GM19452 (cell line): ENCODE data around the gene CA5A.
"Not testable (repeated sequence)": the region's sequence is repeated elsewhere in the genome, so short reads cannot be mapped to it uniquely, and the experiment has no call there.

Experiments
- ATAC-seq: cut with Tn5 transposase; IDR thresholded peaks from one replicate; pipeline ENCODE4 v1.9.1; 2021; ENCODE audit not compliant: unreplicated experiment

The CA5A gene

DNA sequence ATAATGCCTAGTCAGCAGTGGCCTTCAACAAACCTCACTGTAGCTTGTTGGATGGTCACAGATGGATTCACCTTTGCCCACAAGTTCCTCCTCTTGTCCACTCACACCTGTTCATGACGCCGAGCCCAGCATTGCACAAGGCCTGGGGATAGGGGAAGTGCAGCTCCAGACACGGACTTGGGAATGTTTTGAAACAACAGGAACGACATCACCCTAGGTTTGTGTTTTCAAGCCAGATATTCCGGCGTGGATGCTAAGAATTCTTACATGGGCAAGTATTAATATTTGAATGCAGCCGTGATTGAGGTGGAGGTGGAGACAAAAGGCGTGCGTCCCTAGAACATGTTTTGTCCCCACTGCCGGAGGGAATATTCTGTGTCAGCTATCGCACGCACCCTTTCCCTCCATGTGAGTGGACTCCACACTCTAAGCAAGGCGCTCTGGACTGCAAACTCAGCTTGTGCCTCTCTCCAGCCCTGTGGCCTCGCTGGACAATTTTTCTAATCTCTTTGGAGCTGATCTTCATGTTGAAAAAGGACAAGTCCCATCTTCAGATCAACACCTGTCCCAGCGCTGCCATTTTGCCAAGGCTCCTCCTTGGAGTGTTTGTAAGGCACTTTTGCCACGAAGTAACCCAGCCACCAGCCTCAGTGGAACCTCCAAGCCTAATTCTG lies 12.9 kb upstream of the CA5A start:
- no peak for ATAC-seq

DNA sequence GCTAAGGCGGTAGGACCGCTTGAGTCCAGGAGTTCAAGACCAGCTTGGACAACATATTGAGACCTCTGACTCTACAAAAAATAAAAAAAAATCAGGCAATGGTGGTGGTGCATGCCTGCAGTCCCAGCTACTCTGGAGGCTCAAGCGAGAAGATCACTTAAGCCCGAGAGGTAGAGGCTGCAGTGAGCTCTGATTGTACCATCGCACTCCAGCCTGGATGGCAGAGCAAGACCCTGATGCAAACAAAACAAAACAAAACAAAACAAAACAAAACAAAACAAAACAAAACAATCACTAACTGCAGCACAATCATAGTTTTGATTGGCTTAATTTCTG lies 12.4 kb upstream of the CA5A start:
- ATAC-seq, result no peak

DNA sequence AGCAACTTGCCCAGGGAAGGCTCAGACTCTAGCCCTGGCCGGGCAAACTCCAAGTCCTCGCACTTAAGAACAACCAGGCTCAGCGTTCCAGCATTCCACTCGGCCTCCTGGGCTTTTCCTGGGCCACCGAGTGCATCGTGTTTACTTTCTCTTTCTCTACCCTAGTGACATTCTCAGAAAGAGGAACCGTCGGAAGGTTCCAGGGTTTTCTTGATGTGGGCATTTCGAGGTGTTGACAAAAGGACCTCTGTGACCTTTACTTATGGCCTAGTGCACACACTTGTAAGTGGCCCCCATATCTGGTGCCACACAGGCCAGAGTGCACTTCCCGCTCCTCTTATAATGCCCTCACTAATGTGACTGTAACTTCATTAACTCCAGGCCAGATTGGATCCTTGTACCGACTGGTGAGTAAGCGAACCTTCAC lies 11.8 kb upstream of the CA5A start:
- ATAC-seq, result no peak

DNA sequence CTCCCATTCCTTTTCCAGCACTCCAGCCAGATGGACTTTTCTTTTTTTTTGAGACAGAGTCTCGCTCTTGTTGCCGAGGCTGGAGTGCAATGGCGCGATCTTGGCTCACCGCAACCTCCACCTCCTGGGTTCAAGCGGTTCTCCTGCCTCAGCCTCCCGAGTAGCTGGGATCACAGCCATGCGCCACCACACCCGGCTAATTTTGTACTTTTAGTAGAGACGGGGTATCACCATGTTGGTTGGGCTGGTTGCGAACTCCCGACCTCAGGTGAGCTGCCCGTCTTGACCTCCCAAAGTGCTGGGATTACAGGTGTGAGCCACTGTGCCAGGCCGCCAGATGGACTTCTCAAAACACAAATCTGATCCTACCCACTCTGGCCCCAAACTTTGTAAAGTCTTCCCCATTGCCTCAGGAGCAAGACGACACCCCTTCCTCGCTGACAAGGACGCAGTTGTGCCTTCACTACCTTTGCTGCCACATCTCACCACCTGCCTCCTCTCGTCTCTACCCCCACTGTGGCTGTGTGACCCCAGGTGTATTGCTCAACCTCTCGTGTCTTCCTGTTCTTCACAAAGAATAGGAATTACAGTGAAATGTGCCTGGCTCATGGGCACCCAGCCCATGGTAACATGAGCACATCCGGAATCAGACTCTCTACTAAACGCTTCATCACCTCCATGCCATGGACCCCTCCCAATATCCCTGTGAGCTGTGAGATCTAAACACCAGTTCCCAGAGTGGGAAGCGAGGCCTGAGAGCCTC lies 11.2 kb upstream of the CA5A start:
- ATAC-seq, result no peak

DNA sequence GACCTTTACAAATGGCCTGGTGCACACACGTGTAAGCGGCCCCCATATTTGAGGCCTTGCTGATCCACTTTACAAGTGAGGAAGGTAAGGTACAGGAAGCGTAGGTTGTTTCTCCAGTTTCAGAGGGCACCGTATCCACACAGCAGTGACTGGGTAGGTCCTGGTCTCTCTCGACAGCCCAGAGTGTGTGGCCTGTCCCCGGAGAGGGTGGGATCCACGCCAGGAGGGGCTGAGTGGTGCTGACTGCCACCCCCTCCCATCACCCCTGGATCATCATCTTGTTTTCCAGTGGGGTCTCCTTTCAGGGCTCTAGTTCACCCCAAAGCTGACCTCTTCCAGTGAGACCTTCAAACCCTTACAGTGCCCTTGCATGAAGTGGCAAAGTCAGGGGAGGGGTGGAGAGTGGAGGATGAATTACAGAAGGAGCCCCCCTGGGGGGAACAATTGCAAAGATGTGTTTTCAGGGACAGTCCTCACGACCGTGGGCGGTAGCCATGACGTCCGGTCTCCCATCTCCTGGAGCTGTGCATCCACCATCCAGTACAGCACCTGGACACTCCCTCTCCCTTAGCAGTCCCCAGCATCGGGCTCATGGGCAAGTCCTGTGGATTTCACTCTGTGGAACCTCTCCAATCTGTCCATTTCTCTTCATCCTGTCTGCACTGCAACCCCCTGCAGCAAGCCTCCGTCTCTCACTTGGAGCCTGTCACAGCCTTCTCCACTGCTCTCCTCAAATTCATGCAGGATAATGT lies 10.4 kb upstream of the CA5A start:
- ATAC-seq, result no peak

DNA sequence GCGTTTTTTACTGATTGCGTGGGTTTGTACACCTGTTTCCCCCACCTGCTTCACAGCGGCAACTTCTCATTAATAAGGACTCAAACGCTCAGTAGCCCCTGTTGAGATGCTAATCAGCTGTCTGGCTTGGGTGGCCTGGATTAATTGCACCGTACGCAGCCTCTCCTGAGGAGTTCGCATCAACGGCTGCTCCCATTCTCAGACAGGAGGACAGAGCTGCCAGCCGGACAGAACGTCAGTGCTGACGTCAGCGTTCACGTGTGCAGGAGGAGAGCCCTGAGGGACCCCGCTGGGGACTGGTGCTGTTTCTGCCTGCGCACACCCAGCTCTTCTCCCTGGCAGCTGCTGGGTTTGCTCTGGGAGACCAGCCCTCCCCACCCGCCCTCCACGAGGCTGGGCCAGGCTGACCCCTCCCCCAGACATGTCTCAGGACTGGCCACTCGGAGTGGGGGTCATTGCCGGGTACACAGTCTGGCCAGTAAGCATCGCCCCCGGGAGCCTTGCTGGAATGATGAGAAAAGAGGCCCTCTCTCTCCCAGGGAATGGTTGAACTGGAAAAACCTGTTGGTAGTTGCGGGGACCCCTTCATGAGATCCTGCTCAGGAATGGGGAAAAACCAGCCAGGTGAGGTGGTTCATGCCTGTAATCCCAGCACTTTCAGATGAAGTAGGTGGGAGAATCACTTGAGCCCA lies 9.2 kb upstream of the CA5A start:
- ATAC-seq, result no peak

DNA sequence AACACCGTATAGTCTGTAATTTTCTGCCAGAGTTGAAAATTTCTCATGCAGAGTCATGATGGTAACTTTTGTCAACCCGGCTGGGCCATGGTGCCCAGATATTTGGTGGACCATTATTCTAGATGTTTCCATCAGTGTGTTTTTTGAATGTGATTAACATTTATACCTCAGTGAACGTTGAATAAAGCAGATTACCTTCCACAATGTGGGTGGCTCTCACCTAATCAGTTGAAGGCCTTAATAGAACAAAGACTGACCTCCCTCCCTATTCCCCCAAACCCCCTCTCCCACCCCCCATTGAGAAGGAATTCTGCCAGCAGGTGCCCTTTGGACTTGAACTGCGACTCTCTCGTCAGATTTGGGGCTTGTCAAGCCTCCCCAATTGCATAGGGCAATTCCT lies 6.4 kb upstream of the CA5A start:
- ATAC-seq, result no peak

DNA sequence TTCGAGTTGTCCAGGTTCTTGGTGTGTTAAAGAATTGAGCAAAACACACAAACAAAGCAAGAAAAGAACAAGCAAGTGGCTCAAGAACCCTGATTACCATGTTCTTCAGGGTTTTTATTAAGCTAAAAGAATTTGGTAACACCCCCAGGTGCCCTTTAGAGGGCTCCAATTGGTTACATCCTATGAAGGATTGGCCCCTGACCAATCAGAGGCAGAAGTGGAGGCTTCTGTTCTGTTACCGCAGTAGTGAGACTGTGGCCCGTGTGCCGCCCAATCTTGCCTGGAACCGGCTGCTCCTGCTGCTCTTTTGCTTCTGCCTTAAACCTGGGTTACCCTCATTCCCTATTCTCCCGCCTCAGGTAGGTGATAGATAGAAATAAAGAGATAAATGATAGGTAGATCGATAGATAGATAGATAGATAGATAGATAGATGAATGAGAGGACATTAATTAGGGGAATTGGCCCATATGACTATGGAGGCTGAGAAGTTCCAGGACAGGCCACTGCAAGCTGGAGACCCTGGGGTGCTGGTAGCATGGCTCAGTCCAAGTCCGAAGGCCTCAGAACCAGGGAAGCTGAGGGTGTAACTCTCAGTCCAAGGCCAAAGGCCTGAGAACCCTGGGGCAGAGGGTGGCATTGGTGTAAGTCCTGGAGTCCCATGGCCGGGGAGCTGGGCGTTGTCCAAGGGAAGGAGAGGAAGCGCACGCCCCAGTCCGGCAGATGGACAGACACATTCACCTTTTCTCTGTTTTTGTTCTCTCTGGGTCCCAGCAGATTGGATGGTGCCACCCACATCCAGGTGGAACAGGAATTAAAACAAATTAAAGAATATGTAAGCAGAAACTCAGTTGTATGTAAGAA lies 3.5 kb upstream of the CA5A start:
- ATAC-seq, result no peak

DNA sequence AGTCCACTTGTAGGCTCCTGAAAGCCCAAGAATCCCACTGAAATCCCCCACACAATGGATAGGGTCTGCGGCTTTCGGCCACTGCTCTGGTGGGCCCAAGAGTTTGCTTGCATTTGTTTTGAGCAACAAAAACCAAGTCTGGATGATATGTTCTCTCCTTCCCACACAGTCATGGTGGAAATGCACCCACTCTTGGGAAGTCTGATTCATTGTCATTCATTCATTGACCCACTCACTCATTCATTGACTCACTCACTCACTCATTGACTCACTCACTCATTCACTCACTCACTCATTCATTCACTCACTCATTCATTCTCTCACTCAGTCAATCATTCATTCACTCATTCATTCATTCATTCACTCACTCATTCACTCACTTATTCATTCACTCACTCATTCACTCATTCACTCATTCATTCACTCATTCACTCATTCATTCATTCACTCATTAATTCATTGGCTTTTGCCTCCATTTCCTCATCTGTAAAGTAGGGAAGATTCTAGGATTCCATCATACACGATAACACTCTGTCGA lies 2.2 kb upstream of the CA5A start:
- ATAC-seq, result no peak

DNA sequence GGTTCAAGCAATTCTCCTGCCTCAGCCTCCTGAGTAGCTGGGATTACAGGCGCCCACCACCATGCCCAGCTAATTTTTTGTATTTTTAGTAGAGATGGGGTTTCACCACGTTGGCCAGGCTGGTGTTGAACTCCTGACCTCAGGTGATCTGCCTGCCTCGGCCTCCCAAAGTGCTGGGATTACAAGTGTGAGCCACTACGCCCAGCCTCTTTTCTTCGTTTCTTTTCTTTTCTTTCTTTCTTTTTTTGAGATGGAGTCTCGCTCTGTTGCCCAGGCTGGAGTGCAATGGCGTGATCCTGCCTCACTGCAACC lies 858 bp upstream of the CA5A start:
- not testable (repeated sequence) for ATAC-seq

DNA sequence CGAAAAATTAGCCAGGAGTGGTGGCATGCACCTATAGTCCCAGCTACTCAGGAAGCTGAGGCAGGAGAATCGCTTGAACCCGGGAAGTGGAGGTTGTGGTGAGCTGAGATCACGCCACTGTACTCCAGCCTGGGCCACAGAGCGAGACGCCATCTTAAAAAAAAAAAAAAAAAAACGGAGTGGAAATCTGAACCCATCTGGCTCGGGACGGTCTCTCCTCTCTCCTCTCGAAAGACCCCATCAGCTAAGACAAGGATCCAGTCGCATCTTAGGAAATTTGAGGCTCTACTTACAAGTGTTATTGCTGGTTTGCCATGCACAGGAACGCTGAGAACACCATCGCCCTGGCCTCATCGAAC lies 334 bp downstream of the CA5A start:
- ATAC-seq, result not testable (repeated sequence)

DNA sequence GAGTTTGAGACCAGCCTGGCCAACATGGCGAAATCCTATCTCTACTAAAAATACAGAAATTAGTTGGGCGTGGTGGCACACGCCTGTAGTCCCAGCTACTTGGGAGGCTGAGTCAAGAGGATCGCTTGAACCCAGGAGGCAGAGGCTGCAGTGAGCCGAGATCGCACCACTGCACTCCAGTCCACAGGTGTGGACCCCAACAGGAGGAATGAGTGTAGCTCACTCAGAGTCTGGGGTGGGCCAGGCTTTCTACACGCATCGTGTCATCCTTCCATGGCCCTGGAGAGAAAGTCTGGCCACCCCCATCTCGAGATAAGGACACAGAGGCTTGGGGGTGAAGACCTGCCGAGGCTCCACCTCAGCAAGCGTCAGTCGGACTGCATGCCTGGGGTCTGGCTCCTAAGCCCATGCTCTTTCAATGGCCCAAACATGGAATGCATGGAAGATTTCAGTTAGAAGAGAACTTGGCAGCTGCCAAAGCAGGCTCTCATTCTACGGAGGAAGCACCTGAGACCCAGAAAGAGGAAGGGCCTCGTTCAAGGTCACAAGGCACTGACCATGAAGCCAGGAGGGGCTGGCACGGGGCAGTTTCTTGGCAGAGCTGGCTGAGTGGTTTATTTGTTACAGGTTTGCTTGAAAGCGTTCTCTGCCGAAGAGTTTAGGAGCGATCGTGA lies 1.4 kb downstream of the CA5A start:
- ATAC-seq, result not testable (repeated sequence)

DNA sequence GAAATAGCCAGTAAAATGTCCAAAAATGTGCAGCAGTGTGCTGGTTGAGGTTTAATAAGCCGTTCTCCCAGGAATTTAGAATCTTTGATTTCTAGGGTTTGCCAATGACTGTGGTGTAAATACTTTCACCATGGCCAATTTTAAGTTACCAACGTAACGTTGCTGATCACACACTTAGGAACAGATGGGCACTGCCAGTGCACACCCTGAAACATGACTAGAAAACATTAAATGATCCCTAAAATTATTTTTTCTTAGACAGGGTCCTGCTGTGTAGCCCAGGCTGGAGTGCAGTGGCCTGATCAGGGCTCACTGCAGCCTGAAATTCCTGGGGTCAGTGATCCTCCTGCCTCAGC lies 3.2 kb downstream of the CA5A start:
- ATAC-seq, result no peak

DNA sequence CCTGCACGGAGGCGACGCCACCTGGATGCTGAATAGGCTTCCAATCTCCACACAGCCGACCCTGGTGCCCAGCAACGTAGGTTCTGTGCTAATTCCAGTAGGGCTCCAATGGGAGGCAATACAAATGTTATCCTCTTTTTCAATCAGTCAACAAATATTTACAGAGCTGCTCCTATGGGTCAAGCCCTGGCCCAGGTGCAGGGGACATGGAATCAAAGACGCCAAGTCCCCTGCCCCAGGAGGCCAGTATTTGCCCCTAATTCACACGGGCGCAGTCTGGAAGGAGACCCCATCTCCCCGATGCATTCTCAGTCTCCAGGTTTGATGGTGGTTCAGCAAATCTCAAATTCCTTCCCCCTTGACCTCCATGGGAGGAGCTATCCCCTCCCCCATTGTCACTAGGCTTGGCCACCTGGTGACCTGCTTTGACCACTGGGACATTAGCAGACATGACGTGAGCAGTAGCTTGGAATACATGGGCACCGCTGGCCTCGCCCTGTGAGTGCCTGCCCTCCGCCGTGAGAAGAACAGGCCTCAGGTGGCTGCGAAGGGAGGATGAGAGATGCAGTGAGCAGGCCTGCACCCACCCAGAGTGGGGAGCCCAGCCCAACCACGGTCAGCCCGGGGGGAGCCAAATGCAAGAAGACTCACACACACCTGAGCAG lies 3.7 kb downstream of the CA5A start:
- ATAC-seq, result not testable (repeated sequence)

DNA sequence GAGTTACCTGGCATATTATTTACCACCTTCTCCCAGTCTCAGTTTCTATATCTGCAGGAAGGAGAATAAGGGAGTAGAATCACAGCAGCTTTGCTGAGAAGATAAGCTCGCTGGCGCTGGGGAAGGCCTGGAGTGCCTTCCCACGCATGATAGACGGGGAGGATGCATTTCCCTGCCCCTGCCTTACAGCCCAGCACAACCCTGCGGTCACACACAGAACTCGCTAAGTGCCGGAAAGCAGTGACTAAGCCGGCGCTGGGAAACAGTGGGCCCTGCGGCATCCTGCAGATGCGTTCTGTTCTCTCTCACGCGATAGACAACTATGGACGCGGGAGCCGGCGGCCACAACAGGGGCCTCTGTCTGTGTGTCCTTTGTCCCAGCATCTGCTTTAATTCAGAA lies 4.8 kb downstream of the CA5A start:
- ATAC-seq, result no peak

DNA sequence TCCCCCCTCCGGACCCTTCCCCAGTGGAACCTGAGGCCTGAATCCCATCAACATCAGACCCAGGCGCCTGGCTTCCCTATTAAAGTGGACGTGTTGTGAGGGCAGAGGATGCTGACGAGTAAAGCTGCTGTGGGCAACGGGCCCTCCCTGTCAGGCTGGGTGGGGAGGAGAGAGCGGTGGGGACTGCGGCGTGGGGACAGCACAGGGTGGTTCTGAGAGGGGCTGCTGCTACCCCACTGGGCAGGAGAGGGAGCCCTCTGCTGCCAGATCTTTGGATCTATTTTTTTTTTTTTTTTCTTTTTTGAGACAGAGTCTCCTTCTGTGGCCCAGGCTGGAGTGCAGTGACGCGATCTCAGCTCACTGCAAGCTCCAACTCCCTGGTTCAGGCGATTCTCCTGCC lies 5.9 kb downstream of the CA5A start:
- ATAC-seq, result no peak

DNA sequence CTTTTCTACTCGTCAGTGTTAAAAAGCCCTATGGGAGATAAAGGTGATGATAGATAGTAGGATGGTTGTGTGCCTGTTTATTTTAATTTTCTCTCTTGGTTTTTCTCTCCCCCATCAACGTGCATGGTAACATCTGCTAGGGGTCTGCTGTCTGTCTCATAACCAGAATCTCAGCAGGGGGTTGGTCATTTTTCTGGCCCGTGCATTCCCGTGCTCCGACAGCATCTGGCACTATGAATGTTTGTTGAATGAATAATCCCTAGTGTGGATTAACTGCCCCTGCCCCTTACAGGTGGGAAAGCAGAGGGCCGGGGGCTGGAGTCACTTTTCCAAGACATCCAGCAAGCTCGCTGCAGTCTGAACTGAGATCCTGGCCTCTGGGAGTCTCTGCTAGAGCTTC lies 6.3 kb downstream of the CA5A start:
- no peak for ATAC-seq

DNA sequence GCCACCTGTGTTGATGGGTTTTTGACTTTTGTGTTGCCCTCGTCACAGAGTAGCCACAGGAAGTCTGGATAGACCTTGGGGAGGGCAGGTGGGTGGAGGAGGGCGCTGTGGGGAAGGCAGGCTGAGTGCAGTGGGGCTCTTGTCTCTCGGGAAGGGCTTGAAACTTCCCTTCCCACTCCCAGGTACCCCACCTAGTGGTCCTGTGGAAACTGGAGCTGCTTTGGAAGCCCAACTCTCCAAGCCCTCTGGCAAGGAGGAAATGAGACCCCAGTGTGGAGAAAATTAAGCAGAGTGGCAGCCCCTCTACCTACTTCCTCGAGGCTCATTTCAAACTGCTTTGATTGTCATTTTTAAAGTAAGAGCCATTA lies 9.2 kb downstream of the CA5A start:
- ATAC-seq, result no peak

DNA sequence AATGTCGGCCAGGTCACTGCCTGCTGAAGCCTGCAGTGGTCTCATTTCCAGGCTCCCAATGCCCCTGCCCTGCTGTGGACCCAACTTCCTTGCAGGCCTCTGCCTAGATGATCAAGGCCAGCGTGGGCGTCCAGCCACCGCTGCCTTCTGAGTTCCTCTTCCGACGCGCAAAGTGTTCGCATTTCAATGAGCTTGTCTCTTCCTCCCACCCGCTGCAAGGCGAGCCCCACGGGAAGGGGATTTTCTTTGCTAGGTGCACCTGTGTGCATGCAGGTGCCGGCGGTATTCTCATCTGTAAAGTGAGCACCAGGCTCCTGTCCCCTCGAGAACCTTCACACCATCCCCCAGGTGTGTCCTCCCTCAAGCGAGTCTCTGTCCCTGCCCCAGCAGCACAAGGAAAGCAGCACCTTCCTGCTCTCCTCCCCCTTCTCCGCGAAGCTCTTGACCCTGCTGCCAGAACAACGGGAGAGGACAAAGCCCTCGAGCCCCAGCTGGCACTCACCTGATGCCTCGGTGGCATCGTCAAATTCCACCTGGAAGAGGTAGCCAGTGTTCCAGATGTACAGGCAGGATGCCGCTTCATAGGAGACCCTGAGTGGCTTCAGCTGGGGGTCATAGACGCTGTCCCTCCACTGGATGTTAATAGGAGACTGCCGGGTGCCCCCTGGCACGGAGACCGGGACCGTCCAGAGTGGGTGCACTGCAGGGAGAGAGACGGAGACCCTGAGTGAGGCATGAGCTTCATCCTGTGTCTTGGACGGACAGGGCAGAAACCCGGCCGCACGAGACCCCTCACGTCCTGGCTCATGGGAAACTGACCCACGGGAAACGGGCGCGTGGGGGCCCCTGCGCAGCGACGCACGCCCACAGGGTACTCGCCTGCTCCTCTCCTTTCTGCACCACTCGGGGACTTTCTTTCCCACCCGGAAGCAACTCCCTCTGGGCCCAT lies 9.8 kb downstream of the CA5A start:
- ATAC-seq, result no peak
